Prostate gland (tissue), 2 donors: ENCODE results near the gene GNG2. TPM values are rescaled to one million over a fixed set of nuclear protein-coding genes. Genes with fewer than 3 reads are reported as not detected.

ENCODE experiments used
- DNase-seq: peaks from one replicate; pipeline ENCODE4 v3.0.0-alpha.2; 2019; ENCODE audit warnings: low spot score
- H3K27ac ChIP-seq, 2 donors: fragments of 200-600 bp; sonication (generic); 2 replicates each; pipeline ENCODE4 v1.5.1; 2017 to 2019
- H3K27me3 ChIP-seq: fragments of 200-600 bp; sonication (generic); replicated peaks from 2 replicates; pipeline ENCODE4 v1.5.1; 2019; ENCODE audit not compliant: insufficient read depth
- H3K36me3 ChIP-seq, 2 donors: fragments of 200-600 bp; sonication (generic); 1 replicate in 1 of 2; 2 replicates in 1 of 2; pipeline versions ENCODE4 v1.5.1 to v1.8.1; 2017 to 2019
- H3K4me1 ChIP-seq: fragments of 200-600 bp; sonication (generic); replicated peaks from 2 replicates; pipeline ENCODE4 v1.5.1; 2019
- H3K4me3 ChIP-seq, 2 donors: fragments of 200-600 bp; sonication (generic); 2 replicates each; pipeline ENCODE4 v1.5.1; 2017 to 2019
- H3K9me3 ChIP-seq: fragments of 200-600 bp; sonication (generic); 2 replicates; pipeline ENCODE4 v1.5.1; 2017
- CTCF ChIP-seq, 4 experiments: fragments of 200-600 bp in 2 of 4; fragments of 450-650 bp in 2 of 4; sonication (generic) in 2 of 4; IDR thresholded peaks; 1 replicate in 3 of 4; 2 replicates in 1 of 4; pipeline ENCODE4 v1.5.1; 2016 to 2019; ENCODE audit warnings: antibody characterized with exemption in 4 of 4, mild to moderate bottlenecking in 2 of 4, moderate library complexity in 2 of 4
- POLR2A ChIP-seq: fragments of 450-650 bp; IDR thresholded peaks from one replicate; pipeline ENCODE4 v1.6.1; 2016; ENCODE audit warnings: antibody characterized with exemption, mild to moderate bottlenecking
- POLR2AphosphoS5 ChIP-seq: sonication (generic); formaldehyde crosslinking; IDR thresholded peaks from one replicate; pipeline ENCODE4 v1.6.1; 2017; ENCODE audit warnings: antibody characterized with exemption
- WGBS: methylation state at CpG from one replicate; pipeline ENCODE4 v1.1.5; 2018; 5-methylcytosine and 5-hydroxymethylcytosine counted together
- intact Hi-C: fragments of 100-400 bp; cut with DNase I; formaldehyde crosslinking; loops from one replicate; pipeline ENCODE4 v1.14.2; 2022
- total RNA-seq, 2 donors: library from RNA; depleted of rRNA; stranded (reverse); fragments of >200 nt; gene quantifications; one replicate each; pipeline ENCODE4 v1.1.0, GENCODE V29; 2016

GNG2 gene
- total RNA-seq, 2 donors from 2014 or later, result 2.7 to 120 TPM

GRCh38 chr14:51871846-51872245 is 11.4 kb downstream of the GNG2 start:
- Histone ChIP-seq H3K27me3 (no peaks in the 10 kb centered on the region), H3K9me3 (no peaks in the 10 kb centered on the region), H3K36me3 (no peaks in the 10 kb centered on the region), H3K4me3 (no peak overlapping the region), H3K27ac (no peak overlapping the region), H3K4me1 (no peaks in the 10 kb centered on the region)
- no peak for TF ChIP-seq POLR2AphosphoS5
- no peak for TF ChIP-seq CTCF (IDR thresholded peaks at IDR 0.05)
- TF ChIP-seq POLR2A, result no peak
- DNase-seq, result no peak
- intact Hi-C loops, result no loop called here
- 66% methylated on average over 2 of the region's 2 CpGs for WGBS

GRCh38 chr14:51872396-51872795 is 12.0 kb downstream of the GNG2 start:
- DNase-seq, result no peak
- no peaks in the 10 kb centered on the region for H3K9me3 ChIP-seq
- H3K4me3 ChIP-seq, result no peak overlapping the region
- no peaks in the 10 kb centered on the region for H3K4me1 ChIP-seq
- TF ChIP-seq POLR2A (no peak), POLR2AphosphoS5 (no peak), CTCF (IDR thresholded peaks at IDR 0.05) (no peak)
- WGBS, result 77% methylated on average over 3 of the region's 3 CpGs
- H3K36me3 ChIP-seq, result no peaks in the 10 kb centered on the region
- H3K27me3 ChIP-seq, result no peaks in the 10 kb centered on the region
- H3K27ac ChIP-seq, result no peak overlapping the region
- intact Hi-C loops, result no loop called here

GRCh38 chr14:51873221-51873893 is 12.9 kb downstream of the GNG2 start:
- H3K4me3 ChIP-seq, result no peak overlapping the region
- TF ChIP-seq POLR2A, result no peak
- TF ChIP-seq CTCF (IDR thresholded peaks at IDR 0.05), result no peak
- no peak for TF ChIP-seq POLR2AphosphoS5
- H3K27ac ChIP-seq, result no peak overlapping the region
- H3K4me1 ChIP-seq, result no peaks in the 10 kb centered on the region
- H3K9me3 ChIP-seq, result no peaks in the 10 kb centered on the region
- 17% methylated on average over 2 of the region's 2 CpGs for WGBS
- no peaks in the 10 kb centered on the region for H3K36me3 ChIP-seq
- no peaks in the 10 kb centered on the region for H3K27me3 ChIP-seq
- DNase-seq, result no peak
- intact Hi-C loops, result no loop called here

- intact Hi-C loops, result no loop called here
- no peak overlapping the region for H3K4me3 ChIP-seq
- DNase-seq, result no peak
- no peaks in the 10 kb centered on the region for H3K36me3 ChIP-seq
- no peak overlapping the region for H3K27ac ChIP-seq
- H3K27me3 ChIP-seq, result no peaks in the 10 kb centered on the region
- no peaks in the 10 kb centered on the region for H3K4me1 ChIP-seq
- TF ChIP-seq CTCF (IDR thresholded peaks at IDR 0.05) (no peak), POLR2AphosphoS5 (no peak), POLR2A (no peak)
- 74% methylated on average over 1 of the region's 1 CpG for WGBS
- H3K9me3 ChIP-seq, result no peaks in the 10 kb centered on the region
These were observed 17.4 kb downstream of the GNG2 start for GRCh38 chr14:51877810-51878209.

GRCh38 chr14:51879170-51879569 is 18.8 kb downstream of the GNG2 start:
- H3K9me3 ChIP-seq, result no peaks in the 10 kb centered on the region
- H3K27me3 ChIP-seq, result no peaks in the 10 kb centered on the region
- no peak for DNase-seq
- H3K36me3 ChIP-seq, result no peaks in the 10 kb centered on the region
- no peaks in the 10 kb centered on the region for H3K4me1 ChIP-seq
- H3K4me3 ChIP-seq, result no peak overlapping the region
- 71% methylated on average over 1 of the region's 1 CpG for whole genome bisulfite sequencing
- H3K27ac ChIP-seq, result no peak overlapping the region
- intact Hi-C loops, result no loop called here
- TF ChIP-seq POLR2A (no peak), CTCF (IDR thresholded peaks at IDR 0.05) (no peak), POLR2AphosphoS5 (no peak)
